Subcutaneous abdominal adipose tissue (tissue), 5 donors: ENCODE results near the gene CMTM2.
"Not testable (repeated sequence)": the region's sequence is repeated elsewhere in the genome, so short reads cannot be mapped to it uniquely, and the experiment has no call there.

Source experiments
- H3K27ac ChIP-seq: one replicate; pipeline ENCODE4 v1.7.0; 2013; ENCODE audit warnings: low read depth, mild to moderate bottlenecking, inconsistent platforms, low read length, moderate library complexity
- H3K27me3 ChIP-seq, 5 donors: one replicate each; pipeline ENCODE4 v1.7.0; 2013; ENCODE audit warnings: low read length in 5 of 5, inconsistent platforms in 1 of 5; ENCODE audit not compliant: control insufficient read depth in 5 of 5, insufficient read depth in 4 of 5
- H3K36me3 ChIP-seq, 5 donors: one replicate each; pipeline ENCODE4 v1.7.0; 2013; ENCODE audit warnings: low read length in 5 of 5; ENCODE audit not compliant: control insufficient read depth in 5 of 5, insufficient read depth in 5 of 5
- H3K4me1 ChIP-seq, 5 donors: one replicate each; pipeline ENCODE4 v1.7.0; 2013; ENCODE audit warnings: low read length in 5 of 5, mild to moderate bottlenecking in 3 of 5, moderate library complexity in 1 of 5; ENCODE audit not compliant: control insufficient read depth in 5 of 5, insufficient read depth in 5 of 5
- H3K4me3 ChIP-seq, 5 donors: one replicate each; pipeline ENCODE4 v1.7.0; 2013; ENCODE audit warnings: low read length in 5 of 5, low read depth in 1 of 5
- H3K9ac ChIP-seq, 5 donors: one replicate each; pipeline ENCODE4 v1.7.0; 2013; ENCODE audit warnings: low read length in 5 of 5, mild to moderate bottlenecking in 4 of 5, moderate library complexity in 3 of 5
- H3K9me3 ChIP-seq, 5 donors: one replicate each; pipeline ENCODE4 v1.7.0; 2013; ENCODE audit warnings: low read length in 5 of 5; ENCODE audit not compliant: control insufficient read depth in 5 of 5
- donor health status: healthy.
- donor health status: healthy.
- donor health status: healthy.
- donor health status: healthy.
- donor health status: healthy.

The CMTM2 gene

DNA sequence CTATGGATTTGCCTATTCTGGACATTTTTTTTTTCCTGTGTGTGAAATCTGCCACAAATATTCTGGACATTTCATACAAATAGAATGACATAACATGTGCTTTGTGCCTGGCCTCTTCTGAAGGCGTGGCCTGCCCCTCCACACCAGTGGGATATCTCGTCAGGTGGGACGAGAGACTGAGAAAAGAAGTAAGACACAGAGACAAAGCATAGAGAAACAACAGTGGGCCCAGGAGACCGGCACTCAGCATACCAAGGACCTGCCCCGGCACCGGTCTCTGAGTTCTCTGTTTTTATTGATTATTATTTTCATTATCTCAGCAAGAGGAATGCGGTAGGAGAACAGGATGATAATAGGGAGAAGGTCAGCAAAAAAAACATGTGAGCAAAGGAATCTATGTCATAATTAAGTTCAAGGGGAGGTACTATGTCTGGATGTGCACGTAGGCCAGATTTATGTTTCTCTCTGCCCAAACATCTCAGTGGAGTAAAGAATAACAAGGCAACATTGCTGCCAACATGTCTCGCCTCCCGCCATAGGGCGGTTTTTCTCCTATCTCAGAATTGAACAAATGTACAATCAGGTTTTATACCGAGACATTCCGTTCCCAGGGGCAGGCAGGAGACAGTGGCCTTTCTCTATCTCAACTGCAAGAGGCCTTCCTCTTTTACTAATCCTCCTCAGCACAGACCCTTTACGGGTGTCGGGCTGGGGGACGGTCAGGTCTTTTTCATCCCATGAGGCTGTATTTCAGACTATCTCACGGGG, 48.5 kb downstream of the CMTM2 start:
- not testable (repeated sequence) for H3K27me3 ChIP-seq, H3K27ac ChIP-seq, H3K9ac ChIP-seq, H3K36me3 ChIP-seq, H3K9me3 ChIP-seq, H3K4me3 ChIP-seq
- peaks cover 4 to 17% (median 16%) of the 10 kb centered on the region in 5 donors for H3K4me1 ChIP-seq

DNA sequence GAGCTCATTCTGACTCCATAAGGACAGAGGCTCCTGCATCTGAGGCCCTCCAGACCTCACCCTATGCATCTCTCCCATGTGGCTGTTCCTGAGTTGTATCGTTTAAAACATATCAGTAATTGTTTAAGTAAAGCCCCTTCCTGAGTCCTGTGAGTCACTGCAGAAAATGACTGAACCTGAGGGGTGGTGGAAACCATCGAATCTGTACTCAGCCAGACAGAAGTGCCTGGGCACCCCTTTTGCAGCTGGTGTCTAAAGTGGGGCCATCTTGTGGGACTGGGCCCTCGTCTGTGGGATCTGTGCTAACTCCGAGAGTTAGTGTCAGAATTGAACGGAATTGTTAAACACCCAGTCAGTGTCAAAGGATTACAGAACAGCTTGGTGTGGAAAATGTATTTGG, 50.6 kb downstream of the CMTM2 start:
- no peaks in the 10 kb centered on the region for H3K27me3 ChIP-seq
- H3K27ac ChIP-seq, result no peak overlapping the region
- no peaks in the 10 kb centered on the region for H3K36me3 ChIP-seq
- H3K4me3 ChIP-seq, result no peak overlapping the region
- H3K4me1 ChIP-seq, result no peaks in the 10 kb centered on the region
- H3K9me3 ChIP-seq, result no peaks in the 10 kb centered on the region
- no peak overlapping the region for H3K9ac ChIP-seq

DNA sequence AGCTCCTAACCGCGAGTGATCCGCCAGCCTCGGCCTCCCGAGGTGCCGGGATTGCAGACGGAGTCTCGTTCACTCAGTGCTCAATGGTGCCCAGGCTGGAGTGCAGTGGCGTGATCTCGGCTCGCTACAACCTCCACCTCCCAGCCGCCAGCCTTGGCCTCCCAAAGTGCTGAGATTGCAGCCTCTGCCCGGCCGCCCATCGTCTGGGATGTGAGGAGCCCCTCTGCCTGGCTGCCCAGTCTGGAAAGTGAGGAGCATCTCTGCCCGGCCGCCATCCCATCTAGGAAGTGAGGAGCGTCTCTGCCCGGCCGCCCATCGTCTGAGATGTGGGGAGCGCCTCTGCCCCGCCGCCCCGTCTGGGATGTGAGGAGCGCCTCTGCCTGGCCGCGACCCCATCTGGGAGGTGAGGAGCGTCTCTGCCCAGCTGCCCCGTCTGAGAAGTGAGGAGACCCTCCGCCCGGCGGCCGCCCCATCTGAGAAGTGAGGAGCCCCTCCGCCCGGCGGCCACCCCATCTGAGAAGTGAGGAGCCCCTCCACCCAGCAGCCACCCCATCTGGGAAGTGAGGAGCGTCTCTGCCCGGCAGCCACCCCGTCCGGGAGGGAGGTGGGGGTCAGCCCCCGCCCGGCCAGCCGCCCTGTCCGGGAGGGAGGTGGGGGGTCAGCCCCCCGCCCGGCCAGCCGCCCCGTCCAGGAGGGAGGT, 51.4 kb downstream of the CMTM2 start:
- not testable (repeated sequence) for H3K27ac ChIP-seq, H3K27me3 ChIP-seq, H3K9ac ChIP-seq, H3K4me1 ChIP-seq, H3K36me3 ChIP-seq, H3K9me3 ChIP-seq, H3K4me3 ChIP-seq

DNA sequence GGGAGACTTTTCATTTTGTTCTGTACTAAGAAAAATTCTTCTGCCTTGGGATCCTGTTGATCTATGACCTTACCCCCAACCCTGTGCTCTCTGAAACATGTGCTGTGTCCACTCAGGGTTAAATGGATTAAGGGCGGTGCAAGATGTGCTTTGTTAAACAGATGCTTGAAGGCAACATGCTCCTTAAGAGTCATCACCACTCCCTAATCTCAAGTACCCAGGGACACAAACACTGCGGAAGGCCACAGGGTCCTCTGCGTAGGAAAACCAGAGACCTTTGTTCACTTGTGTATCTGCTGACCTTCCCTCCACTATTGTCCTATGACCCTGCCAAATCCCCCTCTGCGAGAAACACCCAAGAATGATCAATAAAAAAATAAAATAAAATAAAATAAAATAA, 52.3 kb downstream of the CMTM2 start:
- not testable (repeated sequence) for H3K4me1 ChIP-seq, H3K9ac ChIP-seq, H3K9me3 ChIP-seq, H3K4me3 ChIP-seq, H3K27ac ChIP-seq, H3K36me3 ChIP-seq, H3K27me3 ChIP-seq

DNA sequence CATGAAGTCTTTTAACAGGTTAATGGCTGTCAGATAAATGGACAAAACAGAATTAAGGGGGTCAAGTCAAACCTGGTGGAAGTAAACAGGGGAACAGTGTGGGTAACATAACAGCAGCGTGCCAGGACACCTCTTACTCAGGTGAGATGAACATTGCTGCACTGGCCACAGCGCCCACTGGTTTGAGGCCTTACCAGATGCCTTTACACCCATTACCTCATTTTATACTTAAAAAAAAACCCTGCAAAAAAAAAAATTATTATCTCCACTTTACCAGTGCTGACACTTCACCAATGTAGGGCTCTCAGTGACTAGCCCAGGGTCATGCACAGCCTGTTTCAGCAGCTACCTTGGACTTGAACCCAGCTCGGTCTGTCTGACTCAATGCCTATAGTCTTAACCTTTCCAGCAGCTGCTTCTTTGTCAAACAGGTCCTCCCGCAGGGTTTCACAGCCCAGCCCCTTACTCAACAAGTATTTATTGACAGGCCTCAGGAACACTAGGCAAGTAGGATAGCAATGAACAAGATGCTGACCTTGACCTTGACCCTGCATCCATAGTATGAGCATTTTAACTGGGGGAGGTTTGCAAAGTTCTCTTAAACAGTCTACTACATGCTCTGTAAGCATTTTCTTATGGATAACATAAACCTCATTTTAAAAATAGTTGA, 55.4 kb downstream of the CMTM2 start:
- H3K27ac ChIP-seq, result no peak overlapping the region
- H3K4me1 ChIP-seq, result peaks cover 0 to 5% (median 0%) of the 10 kb centered on the region in 5 donors
- H3K9me3 ChIP-seq, result no peaks in the 10 kb centered on the region
- H3K27me3 ChIP-seq, result no peaks in the 10 kb centered on the region
- no peak overlapping the region for H3K9ac ChIP-seq
- no peaks in the 10 kb centered on the region for H3K36me3 ChIP-seq
- H3K4me3 ChIP-seq, result no peak overlapping the region

DNA sequence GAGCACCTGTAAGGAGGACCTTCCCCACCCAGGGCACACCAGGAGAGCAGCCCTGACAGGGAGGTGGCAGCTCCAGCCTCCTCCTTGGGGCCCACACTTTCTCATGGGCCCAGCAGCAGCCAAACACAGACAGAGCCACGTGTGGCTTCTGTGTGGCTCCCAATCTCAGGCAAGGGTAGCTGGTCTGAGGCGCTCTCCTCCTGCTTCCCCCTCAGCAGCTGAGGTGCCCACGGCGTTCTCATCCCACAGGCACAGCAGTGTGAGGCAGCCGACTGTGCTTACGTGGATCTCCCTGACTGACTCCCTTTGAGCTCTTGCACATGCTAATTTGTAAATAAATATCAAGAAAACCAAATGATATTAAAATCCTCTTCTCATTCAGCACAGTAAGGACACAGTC, 56.1 kb downstream of the CMTM2 start:
- Histone ChIP-seq H3K36me3 (no peaks in the 10 kb centered on the region), H3K9ac (no peak overlapping the region), H3K27me3 (no peaks in the 10 kb centered on the region), H3K9me3 (no peaks in the 10 kb centered on the region), H3K27ac (no peak overlapping the region), H3K4me1 (peaks cover 0 to 5% (median 0%) of the 10 kb centered on the region in 5 donors), H3K4me3 (no peak overlapping the region)

DNA sequence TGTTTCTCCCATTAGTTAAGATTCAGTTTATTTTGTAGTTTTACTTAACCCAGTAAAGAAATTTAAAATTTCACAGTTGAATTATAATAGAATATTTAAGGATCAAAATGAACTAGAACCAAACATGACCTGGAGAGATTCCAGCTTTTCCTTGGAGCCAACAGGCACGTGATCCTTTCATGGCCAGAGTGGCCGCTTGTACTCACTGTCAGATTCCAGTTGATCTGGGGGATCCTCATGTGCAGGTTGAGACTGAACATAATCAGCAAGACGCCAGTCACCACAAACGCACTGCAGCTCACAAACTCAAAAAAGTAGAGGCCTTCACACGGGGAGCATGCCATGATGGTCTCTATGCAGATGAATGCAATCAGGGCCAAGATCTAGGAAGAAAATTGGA, 56.9 kb downstream of the CMTM2 start:
- H3K36me3 ChIP-seq, result no peaks in the 10 kb centered on the region
- no peak overlapping the region for H3K27ac ChIP-seq
- no peak overlapping the region for H3K4me3 ChIP-seq
- H3K4me1 ChIP-seq, result peaks cover 0 to 5% (median 0%) of the 10 kb centered on the region in 5 donors
- H3K9me3 ChIP-seq, result no peaks in the 10 kb centered on the region
- no peaks in the 10 kb centered on the region for H3K27me3 ChIP-seq
- no peak overlapping the region for H3K9ac ChIP-seq

DNA sequence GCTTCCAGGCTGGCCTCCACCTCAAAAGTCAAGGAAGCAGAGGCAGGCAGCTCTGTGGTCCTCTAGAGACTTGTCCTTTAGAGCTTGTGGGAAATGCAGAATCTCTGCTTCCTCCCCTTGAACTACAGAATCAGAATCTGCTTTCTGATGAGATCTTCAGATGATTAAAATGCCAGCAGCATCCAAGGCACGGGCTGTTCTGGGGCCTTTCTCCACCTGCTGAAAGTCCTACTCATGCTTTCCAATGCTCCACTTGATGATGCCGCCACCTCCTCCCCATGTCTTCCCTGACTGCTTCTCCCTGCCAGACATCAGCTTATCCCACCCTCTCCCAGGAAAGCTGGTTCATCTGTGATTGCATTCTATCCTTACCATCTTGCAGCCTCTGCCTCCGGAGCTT, 58.5 kb downstream of the CMTM2 start:
- H3K4me1 ChIP-seq, result peaks cover 0 to 5% (median 0%) of the 10 kb centered on the region in 5 donors
- no peak overlapping the region for H3K27ac ChIP-seq
- H3K27me3 ChIP-seq, result no peaks in the 10 kb centered on the region
- H3K4me3 ChIP-seq, result no peak overlapping the region
- H3K36me3 ChIP-seq, result no peaks in the 10 kb centered on the region
- no peaks in the 10 kb centered on the region for H3K9me3 ChIP-seq
- no peak overlapping the region for H3K9ac ChIP-seq
